ENCODE results near the gene BCR. TPM values are rescaled to one million over a fixed set of nuclear protein-coding genes. Genes with fewer than 3 reads are reported as not detected.
A peak's percentile ranks its signal among the peaks of the same experiment; 100 is the strongest.

The BCR gene
- total RNA-seq, 3 donors from 2014 or later: 43.6 to 56.0 (median 49.5) TPM

DNA sequence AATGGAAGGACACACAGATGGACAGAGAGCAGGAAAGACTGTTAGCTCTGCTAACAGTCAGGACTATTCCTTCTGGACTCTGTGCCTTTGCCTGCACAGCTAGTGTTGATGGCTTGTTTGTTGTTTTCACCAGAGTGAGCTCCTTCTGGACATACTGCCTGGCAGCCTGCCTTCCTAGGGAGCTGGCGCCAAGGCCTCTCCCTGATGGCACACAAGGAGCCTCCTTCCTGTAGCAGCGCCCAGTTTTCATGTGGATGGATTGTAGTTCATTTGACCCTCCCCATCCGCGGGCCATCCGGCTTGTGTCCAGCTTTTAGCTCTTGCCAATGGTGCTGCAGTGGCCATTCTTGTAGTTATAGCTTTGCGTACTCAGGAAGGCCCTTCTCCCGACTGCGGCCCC, 16.6 kb upstream of the BCR start:
- no peak for TF ChIP-seq CTCF (IDR thresholded peaks at IDR 0.05)
- peak; percentile 71 for ATAC-seq
- peak in 2 of 3 donors; percentile 64 to 76 for DNase-seq
- intact Hi-C loops (cut with DNase I, micrococcal nuclease): no loop called here
- H3K4me1 ChIP-seq (ENCODE audit: low read depth): peaks cover 13% of the 10 kb centered on the region
- no peaks in the 10 kb centered on the region for H3K9me3 ChIP-seq
- no peaks in the 10 kb centered on the region for H3K36me3 ChIP-seq (ENCODE audit: low read depth)
- H3K4me3 ChIP-seq: no peak overlapping the region

DNA sequence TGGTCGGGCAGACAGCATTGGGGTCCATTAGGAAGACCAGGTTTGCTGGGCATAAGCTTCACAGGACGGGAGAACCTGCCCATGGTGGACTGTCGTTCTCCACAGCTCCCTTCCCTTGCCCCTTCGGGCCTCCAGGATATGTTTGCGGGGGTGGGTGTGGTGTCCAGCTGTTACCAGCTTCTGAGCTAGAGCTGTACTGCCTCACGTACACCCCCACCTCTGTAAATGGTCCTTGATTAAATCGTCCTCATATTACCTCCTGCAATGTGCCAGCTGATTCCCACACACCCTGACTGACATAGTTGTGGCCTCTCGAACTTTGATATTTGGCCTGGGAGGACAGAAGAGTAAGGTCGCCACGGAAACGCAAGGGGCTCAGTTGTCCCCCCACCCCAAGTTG, 16.2 kb upstream of the BCR start:
- ATAC-seq: peak; percentile 47
- no peak for TF ChIP-seq CTCF (IDR thresholded peaks at IDR 0.05)
- no peaks in the 10 kb centered on the region for H3K9me3 ChIP-seq

GRCh38 chr22:23166042-23166831, 14.1 kb upstream of the BCR start:
- intact Hi-C loops (cut with DNase I, micrococcal nuclease): no loop called here
- Histone ChIP-seq H3K4me3 (no peak overlapping the region), H3K9me3 (no peaks in the 10 kb centered on the region), H3K36me3 (ENCODE audit: low read depth) (no peaks in the 10 kb centered on the region), H3K4me1 (ENCODE audit: low read depth) (peaks cover 13% of the 10 kb centered on the region)
- no peak for ATAC-seq
- DNase-seq: no peak
- no peak for TF ChIP-seq CTCF (IDR thresholded peaks at IDR 0.05)

More for the DNA sequence above, 16.2 kb upstream of the BCR start:
- no peak for DNase-seq
- Histone ChIP-seq H3K4me1 (ENCODE audit: low read depth) (peaks cover 13% of the 10 kb centered on the region), H3K36me3 (ENCODE audit: low read depth) (no peaks in the 10 kb centered on the region), H3K4me3 (no peak overlapping the region)
- intact Hi-C loops (cut with DNase I, micrococcal nuclease): no loop called here

DNA sequence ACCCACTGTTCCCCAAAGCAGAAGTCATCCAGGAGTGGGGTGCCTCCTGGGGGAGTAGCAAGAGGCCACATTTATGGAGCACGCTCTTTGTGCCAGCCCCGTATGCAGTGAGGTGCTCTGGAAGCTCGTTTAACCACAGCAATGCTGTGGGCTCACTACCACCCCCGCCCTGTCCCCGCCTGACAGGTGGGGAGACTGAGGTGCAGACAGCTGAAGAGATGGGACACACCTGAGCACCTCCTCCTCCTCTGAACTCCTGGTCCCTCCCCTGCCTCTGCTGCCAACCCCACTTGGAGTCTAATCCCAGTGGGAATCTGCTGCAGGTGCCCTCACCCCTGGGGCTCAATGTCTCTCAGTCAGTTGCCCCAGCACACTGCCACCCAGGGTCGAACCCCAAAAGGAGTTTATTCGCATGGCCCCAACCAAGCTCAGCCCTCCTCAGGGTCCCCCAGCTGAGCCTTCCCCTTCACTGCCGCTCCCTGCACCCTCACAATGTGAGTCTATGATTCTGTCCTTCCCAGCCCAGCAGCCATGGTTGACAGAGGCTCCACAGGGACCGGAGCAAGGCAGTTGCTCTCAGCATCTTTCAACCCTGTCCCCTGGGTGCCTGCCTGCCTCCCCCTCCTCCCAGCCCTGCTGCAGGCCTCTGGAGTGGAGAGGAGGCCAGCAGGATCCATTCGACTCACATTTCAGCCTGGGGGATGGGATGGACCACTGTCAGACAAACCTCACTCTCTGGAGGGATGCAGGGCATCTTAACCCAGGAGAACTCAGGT, 13.3 kb upstream of the BCR start:
- ATAC-seq (no peak), DNase-seq (no peak)
- H3K4me3 ChIP-seq: no peak overlapping the region
- H3K9me3 ChIP-seq: no peaks in the 10 kb centered on the region
- TF ChIP-seq CTCF (IDR thresholded peaks at IDR 0.05): no peak
- peaks cover 13% of the 10 kb centered on the region for H3K4me1 ChIP-seq (ENCODE audit: low read depth)
- intact Hi-C loops (cut with DNase I, micrococcal nuclease): no loop called here
- no peaks in the 10 kb centered on the region for H3K36me3 ChIP-seq (ENCODE audit: low read depth)

DNA sequence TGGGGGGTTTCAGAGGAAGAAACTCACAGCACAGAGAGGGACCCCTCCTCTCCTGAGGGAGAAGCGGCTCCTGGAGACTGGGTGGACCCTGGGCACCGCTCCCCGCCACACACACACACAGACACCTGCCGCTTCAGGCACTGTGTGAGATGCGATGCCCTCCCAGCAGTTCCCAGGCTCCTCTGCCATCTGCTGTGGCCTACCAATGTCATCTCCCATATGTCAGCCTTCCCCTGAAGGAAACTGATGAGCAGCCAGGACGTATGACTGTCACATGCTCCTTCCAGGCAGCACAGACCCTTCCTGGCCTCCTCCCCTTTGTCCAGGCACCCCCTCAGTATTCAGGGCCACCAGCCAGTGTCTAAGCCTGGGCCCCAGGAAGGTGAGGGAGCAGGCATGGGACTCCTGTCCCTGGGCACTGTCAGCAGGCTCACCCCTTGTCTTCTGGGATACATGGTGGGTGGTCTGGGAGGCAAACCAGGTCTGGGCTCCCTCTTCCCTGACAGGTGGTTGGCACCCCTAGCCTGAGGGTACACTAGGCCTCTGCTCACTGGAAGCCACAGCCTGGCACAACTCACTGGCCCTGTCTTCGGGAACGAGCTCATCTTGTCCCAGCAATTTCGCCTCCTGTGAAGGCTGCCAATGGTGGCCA, 11.8 kb upstream of the BCR start:
- intact Hi-C loops (cut with DNase I, micrococcal nuclease): no loop called here
- TF ChIP-seq CTCF (IDR thresholded peaks at IDR 0.05): no peak

More for the DNA sequence above, 11.8 kb upstream of the BCR start:
- Histone ChIP-seq H3K9me3 (no peaks in the 10 kb centered on the region), H3K36me3 (ENCODE audit: low read depth) (no peaks in the 10 kb centered on the region), H3K4me3 (no peak overlapping the region), H3K4me1 (ENCODE audit: low read depth) (peaks cover 8% of the 10 kb centered on the region)
- no peak for ATAC-seq
- DNase-seq: no peak

All from mucosa of descending colon (tissue), 3 donors.